ENCODE data around the gene DTX3.
"Not testable (repeated sequence)": the region's sequence is repeated elsewhere in the genome, so short reads cannot be mapped to it uniquely, and the experiment has no call there.

The DTX3 gene, protein sequence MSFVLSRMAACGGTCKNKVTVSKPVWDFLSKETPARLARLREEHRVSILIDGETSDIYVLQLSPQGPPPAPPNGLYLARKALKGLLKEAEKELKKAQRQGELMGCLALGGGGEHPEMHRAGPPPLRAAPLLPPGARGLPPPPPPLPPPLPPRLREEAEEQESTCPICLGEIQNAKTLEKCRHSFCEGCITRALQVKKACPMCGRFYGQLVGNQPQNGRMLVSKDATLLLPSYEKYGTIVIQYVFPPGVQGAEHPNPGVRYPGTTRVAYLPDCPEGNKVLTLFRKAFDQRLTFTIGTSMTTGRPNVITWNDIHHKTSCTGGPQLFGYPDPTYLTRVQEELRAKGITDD

DNA sequence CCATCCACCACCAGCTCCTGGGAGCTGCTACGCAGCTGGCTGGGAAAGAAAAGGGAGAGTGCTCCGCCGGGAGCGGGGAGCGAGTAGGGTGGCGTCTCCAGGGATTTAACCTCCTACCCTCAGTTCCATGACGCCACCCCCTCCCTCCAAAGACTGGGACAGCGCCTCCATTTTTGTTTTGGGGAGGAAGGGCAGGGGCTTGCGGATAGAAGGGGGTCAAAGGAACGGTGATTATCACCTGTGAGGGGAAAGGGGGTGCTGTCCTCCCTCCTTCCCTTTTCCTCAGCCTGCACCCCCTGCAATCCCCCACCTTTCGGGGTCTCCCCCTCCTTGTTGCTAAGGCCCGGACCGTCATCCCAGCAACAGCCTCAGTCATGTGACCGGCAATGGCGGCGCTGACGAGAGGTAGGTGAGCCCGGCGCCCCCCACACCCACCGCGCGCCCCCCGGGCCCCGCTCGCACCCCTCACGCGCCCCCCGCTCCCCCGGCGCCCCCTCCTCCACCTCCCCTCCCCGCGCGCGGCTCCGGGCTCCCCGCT lies at the start of gene DTX3:
Gene DTX3, plus strand, starts transcription at position 371 of the 538 bp plus-strand sequence. CDS start 1,694 bp downstream, outside the sequence.
- DNase-seq (ENCODE audit: low read depth, low spot score): no peak

DNA sequence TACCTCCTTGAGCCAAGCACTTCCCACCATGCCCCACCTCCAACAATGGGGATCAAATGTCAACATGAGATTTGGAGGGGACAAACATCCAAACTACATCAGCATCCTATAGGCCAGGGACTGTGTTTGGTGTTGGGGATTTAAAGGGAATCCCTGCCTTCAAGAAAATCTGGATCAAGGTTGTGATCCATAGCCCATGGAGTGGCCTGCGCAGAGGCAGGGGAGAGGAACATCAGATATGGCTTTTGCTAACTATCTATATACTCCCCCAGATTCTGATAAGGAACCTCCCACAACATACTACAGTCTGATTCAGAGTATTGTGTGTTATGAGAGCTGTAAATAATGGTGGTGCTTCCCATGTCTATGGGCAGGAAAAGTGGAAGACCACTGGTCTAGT lies 49.7 kb upstream of the DTX3 start:
- DNase-seq (ENCODE audit: low read depth, low spot score): no peak

DNA sequence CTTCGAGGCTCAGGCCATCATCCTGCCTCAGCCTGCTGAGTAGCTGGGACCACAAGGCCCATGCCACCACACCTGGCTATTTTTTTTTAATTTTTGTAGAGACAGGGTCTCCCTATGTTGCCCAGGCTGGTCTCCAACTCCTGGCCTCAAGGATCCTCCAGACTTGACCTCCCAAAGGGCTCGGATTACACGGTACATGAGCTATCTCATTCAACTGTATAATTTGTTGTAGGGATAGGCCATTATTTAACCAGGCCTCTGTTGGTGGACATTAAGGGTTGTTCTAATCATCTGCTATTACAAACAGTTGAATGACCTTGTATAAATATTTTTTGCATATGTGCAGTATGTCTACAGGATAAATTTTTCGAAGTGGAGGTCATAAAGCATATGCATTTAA lies 45.8 kb upstream of the DTX3 start:
- no peak for DNase-seq (ENCODE audit: low read depth, low spot score)

DNA sequence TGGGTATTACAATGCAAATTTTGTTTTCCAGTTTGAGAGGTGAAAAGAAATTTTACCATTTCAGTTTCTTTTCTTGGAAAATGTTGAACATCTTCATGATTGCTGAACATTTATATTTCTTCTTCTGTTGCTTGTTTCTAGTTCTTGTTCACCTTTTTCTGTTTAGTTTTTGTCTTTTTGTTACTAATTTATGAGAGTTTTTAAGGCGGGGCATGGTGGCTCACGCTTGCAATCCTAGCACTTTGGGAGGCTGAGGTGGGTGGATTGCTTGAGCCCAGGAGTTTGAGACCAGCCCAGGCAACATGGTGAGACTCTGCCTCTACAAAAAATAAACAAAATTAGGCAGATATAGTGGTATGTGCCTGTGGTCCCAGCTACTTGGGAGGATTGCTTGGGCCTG lies 44.1 kb upstream of the DTX3 start:
- DNase-seq (ENCODE audit: low read depth, low spot score): no peak

DNA sequence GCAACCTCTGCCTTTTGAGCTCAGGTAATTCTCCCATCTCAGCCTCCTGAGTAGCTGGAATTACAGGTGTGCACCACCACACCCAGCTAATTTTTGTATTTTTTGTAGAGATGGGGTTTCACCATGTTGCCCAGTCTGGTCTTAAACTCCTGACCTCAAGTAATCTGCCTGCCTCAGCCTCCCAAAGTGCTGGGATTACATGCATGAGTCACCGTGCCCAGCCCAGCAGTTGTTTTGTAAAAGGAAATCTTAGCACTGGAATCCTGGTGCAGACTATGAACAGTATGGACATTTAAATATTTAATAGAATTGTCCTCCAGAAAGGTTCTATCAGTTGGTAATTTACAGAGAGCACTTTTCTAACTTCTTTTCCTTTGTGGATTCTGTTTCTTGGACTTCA lies 43.5 kb upstream of the DTX3 start:
- not testable (repeated sequence) for DNase-seq (ENCODE audit: low read depth, low spot score)

DNA sequence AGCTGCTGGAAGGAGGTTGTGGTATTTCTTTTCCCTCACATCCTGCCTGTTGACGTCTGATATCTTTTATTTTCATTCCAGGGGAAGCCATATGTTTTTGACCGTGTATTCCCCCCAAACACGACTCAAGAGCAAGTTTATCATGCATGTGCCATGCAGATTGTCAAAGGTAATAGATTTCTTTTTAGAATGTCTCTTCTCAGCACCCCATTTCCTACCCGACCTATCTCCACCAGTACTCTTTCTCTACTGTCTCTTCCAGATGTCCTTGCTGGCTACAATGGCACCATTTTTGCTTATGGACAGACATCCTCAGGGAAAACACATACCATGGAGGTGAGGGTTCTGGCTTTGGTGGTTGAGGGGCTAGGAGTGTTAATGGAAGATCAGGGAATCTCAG lies 41.3 kb upstream of the DTX3 start:
- DNase-seq (ENCODE audit: low read depth, low spot score): no peak

DNA sequence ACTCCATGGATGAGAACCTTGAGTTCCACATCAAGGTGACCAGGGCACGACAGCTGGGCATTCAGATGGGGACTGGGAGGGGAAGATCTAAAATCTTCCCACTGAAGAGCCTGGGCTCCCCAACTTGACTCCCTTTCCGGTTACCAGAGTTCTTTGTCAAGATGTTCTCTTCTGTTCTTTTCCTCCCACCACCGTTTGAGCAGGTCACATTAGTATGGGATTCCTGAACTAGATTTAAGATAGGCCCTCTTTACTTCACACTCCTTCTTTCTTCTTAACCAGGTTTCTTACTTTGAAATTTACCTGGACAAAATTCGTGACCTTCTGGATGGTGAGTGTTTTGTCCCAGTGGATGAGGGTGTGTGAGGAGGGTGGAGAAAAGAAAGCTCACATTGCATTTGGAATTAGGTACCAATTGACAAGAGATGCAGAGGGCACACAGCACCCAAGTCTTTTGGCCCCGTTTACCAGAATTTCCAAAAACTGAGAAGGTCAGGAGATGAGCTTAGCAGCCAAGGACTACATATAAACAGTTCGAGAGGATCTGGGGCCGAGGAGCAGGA lies 40.4 kb upstream of the DTX3 start:
- no peak for DNase-seq (ENCODE audit: low read depth, low spot score)

DNA sequence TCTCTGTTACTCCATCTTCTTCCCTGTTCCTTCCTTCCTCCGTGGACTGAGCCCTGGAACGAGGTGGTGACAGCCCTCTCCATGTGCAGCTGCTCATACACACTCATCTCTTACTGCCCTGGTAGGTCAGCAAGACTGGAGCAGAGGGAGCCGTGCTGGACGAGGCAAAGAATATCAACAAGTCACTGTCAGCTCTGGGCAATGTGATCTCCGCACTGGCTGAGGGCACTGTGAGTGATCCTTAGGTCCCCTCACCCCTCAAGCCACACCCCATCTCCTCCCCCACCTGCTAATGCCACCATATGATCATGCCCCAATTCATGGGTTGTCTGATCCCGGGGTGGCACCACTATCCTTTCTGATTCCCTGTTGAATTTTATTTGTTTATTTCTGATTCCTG lies 35.8 kb upstream of the DTX3 start:
- DNase-seq (ENCODE audit: low read depth, low spot score): no peak

DNA sequence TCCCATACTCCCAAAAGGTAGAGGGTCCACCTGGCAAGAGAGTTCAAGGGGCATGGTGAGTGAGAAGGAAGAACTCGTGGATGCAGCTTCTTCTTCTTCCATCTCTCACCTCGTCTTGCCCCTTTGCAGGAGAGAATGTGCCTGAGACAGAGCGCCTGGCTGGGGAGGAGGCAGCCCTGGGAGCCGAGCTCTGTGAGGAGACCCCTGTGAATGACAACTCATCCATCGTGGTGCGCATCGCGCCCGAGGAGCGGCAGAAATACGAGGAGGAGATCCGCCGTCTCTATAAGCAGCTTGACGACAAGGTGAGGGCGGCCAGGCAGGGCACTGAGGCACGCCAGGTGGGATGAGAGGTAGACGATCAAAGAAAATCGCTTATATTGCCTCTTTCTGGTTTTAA lies 34.8 kb upstream of the DTX3 start:
- no peak for DNase-seq (ENCODE audit: low read depth, low spot score)

DNA sequence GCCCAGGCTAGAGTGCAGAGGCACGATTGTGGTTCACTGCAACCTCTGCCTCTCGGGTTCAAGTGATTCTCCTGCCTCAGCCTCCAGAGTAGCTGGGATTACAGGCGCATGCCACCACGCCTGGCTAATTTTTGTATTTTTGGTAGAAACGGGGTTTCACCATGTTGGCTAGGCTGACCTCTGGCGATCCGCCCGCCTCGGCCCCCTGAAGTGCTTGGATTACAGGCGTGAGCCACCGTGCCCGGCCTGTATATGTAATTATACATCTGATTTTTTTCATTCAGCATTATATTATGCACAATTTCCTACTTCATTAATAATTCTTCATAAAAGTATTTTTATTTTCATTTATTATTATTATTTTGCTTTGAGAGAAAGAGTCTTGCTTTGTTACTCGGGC lies 34.2 kb upstream of the DTX3 start:
- not testable (repeated sequence) for DNase-seq (ENCODE audit: low read depth, low spot score)

DNA sequence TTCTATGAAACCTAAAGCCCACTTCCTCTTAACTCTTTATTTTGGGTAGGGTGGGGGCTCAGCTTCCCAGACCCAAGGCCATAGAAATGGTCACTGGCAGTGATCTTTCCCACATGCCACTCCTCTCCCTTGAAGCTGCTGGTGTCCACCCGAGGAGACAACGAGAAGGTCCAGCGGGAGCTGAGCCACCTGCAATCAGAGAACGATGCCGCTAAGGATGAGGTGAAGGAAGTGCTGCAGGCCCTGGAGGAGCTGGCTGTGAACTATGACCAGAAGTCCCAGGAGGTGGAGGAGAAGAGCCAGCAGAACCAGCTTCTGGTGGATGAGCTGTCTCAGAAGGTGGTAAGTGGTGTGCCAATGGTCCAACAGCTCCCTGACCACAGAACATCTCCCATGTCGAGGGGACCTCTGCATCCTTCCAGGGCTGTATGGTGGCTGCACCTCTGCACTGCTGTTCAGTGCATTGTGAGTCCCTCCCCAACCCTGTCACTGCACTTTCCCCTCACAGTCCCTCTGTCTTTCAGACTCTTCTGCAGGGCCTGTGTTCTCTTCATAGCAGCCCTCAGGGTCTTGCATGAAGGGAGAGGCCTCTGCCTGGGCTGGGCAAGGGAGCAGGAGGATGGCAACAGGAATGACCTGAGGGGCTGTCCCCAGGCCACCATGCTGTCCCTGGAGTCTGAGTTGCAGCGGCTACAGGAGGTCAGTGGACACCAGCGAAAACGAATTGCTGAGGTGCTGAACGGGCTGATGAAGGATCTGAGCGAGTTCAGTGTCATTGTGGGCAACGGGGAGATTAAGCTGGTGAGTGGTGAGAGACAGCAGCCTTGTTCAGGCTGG lies 32.5 kb upstream of the DTX3 start:
- DNase-seq (ENCODE audit: low read depth, low spot score): no peak

DNA sequence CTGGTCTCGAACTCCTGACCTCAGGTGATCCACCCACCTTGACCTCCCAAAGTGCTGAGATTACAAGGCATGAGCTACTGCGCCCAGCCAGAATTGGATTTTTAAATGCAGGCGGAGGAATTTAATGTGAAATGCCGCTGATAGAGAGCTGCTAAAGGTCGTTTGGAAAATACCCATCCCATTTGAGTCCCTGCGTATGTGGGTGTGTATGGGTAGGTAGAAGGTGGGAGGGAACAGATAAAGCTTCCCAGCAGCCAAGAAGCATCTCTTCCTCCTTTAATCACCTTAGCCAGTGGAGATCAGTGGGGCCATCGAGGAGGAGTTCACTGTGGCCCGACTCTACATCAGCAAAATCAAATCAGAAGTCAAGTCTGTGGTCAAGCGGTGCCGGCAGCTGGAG lies 29.8 kb upstream of the DTX3 start:
- DNase-seq (ENCODE audit: low read depth, low spot score): no peak

DNA sequence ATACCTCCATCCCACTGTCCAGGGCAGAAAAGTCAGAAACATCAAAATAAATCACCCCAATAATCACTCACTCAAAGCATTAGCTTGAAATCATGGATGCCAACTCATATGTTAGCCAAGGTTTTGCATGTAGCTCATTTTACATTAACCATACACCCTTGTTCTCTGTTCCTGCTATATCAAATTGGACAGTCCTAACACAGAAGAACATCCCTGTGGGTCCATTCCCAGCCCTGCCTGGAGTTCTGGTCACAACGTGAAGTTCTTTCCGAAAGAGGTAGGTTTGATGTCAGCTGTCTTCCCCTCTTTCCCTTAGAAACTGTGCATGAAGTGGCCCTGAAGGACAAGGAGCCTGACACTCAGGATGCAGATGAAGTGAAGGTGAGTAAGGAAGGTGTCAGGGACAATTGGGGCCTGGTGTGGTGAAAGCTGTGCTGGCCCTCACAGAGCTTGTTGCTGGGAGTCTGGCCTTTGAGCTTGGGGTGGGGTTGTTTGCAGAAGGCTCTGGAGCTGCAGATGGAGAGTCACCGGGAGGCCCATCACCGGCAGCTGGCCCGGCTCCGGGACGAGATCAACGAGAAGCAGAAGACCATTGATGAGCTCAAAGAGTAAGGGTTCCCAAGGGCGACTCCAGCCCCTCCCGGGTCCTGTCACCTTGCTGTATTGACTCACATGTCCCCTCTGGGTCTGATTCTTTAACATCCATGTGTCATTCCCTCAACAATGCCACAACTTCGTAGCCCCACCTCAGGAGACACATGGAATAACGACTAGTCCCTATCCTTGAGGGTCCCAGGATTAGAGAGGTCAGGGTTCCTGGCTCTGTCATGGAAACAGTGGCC lies 28.6 kb upstream of the DTX3 start:
- DNase-seq (ENCODE audit: low read depth, low spot score): no peak

DNA sequence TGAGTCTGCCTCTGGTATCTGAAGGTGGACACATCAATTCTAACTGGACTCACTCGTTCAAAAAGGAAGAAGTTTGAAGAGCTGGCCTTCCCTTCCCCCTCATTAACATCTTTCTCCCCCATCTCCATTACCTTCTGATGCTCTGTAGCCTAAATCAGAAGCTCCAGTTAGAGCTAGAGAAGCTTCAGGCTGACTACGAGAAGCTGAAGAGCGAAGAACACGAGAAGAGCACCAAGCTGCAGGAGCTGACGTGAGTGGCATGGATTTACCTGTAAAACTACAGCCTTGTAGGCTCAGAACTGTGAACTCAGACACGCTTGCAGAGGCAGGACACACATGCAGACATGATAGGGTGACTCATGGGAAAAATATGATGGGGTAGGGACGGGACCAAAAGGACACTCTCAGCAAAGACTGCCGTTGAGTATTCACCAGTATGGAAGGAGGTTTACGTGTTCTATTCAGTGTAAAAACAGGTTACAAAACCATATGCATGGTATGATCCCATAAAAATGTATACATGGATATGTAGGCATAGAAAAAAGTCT lies 27.9 kb upstream of the DTX3 start:
- no peak for DNase-seq (ENCODE audit: low read depth, low spot score)

DNA sequence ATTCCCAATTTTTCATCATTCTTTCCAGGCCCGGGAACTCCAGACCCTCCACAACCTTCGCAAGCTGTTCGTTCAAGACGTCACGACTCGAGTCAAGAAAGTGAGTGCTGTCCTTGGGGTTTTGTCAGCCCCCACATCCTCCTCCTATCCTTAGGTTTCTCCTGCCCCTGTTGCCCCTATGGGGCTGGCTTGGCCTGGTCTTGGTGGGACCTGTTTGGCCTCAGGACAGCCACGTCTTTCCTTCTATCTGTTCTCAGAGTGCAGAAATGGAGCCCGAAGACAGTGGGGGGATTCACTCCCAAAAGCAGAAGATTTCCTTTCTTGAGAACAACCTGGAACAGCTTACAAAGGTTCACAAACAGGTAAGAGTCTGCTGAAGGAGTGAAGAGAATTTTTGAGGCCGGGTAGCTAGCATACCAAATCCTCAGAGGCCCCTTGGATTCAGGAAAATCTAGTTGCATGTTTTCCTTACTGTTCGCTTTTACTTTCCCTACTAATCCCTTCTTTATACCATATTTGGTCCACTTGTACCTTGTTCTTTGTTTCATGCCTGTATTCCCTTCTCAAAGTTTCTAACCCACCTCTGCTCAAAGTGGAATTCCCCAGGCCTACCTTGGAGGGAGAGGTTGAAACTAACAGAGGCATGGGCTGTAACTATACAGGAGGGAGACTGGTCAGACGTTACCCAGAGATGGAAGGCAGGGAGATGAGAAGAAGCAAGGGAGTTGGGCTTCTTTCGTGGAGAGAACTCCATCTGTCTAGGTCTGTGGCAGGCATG lies 26.5 kb upstream of the DTX3 start:
- DNase-seq (ENCODE audit: low read depth, low spot score): no peak

DNA sequence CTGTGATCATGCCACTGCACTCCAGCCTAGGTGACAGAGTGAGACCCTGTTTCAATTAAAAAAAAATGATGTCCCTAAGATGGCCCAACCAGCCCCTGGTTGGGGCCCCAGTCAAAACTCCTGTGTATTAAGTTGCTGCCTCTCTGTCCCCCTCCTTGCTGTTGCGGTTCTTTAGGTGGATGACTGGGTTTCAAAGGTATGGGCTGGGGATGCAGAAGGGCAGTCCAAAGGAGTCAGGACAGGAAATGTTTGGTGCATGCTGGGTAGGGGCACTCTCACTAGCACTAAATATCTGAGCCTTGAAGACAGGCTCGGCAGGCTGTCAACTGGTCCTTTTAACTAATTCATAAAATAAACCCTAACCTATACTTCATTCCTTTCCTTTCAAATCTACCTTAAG lies 25.6 kb upstream of the DTX3 start:
- DNase-seq (ENCODE audit: low read depth, low spot score): no peak

DNA sequence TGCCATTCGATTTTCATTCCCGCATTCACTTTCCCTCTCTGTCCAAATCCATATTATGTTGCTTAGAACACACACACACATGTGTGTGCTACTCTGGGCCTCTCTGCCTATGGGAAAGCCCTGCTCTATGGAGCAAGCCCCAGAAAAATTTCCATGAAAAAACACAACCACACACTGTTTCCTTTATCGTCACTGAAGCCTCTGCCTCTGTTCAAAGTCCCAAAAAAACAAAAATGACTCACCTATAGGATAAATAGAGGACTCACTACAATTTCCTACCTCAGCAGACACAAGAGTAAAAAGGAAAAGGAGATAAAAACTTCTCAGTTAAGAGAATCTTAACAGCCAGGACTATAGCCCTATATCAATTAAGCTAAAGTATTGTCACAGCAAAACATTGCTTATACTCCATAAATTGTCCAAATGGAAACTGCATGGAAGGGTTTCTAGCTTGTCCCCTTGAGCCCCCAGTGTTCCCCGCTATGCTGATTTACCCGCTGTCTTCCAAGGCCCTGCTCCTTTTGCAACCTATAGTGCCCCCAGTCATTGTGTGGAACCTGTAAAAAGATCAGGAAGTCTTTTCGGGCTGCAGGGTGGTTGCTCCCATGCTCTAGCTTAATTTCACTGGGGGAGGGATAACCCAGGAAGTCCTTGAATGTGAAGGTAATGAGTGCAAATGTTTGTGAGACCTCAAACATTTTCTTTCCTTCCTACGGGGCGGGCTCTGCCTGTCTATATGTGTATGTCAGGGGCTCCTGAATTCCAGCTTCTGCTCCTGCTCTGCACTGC lies 24.8 kb upstream of the DTX3 start:
- no peak for DNase-seq (ENCODE audit: low read depth, low spot score)

DNA sequence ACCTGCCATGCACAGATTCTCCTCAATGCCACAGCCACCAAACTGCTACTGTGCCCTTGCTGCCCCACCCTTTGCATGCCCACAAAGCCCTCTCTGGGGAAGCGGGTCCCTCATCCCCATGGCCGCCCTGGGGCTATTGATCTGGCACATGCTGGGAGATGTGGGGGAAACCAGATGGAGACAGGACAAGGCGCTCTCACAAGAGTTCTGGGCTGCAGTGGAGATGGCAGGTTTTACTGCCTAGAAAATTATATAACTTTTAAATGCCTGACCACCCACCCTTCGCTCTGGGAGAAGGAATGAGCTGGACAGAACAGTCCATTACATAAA lies 24.2 kb upstream of the DTX3 start:
- no peak for DNase-seq (ENCODE audit: low read depth, low spot score)

DNA sequence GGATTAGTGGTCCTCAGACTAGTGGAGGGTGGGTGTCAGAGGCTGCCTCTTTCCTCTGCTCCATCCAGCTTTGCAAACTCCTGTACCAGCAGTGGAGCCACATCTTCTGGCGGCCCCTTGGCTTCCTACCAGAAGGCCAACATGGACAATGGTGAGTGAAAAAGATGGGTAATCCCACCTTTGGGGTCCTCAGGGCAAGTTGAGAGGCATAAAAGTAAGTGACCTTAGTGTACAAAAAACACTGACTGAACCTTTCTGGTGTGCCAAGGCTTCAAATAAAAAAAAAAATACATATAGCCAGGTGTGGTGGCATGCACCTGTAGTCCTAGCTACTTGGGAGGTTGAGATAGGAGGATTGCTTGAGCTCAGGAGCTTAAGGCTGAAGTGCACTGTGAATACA lies 22.8 kb upstream of the DTX3 start:
- no peak for DNase-seq (ENCODE audit: low read depth, low spot score)

DNA sequence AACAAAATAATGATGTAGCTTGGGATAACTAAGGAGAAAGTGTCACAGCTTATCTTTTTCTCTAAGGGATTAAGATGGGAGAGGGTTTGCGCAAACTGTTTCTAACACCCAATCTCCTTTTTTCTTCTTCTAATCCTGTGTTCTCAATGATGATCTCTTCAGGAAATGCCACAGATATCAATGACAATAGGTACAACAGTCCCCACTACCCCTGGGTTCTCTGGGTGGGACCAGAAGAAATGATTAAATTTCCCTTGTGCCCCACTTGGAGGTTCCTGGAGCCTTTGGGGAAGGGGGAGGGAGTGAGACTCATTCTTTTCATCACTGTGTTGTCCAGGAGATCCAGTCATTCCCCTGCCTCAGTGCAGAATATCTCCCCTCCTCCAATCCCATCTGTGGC lies 22.2 kb upstream of the DTX3 start:
- DNase-seq (ENCODE audit: low read depth, low spot score): no peak
